Skeletal muscle tissue (tissue), 4 donors: ENCODE data around the gene RAPGEF6. TPM values are rescaled to one million over a fixed set of nuclear protein-coding genes. Genes with fewer than 3 reads are reported as not detected.
"Not testable (repeated sequence)": the region's sequence is repeated elsewhere in the genome, so short reads cannot be mapped to it uniquely, and the experiment has no call there.

Experiments used
- H3K27ac ChIP-seq: one replicate; pipeline ENCODE4 v1.7.0; 2013; ENCODE audit warnings: mild to moderate bottlenecking, low read depth, low read length, inconsistent platforms
- H3K27me3 ChIP-seq, 3 donors: one replicate each; pipeline ENCODE4 v1.7.0; 2013; ENCODE audit warnings: low read length in 3 of 3; ENCODE audit not compliant: control insufficient read depth in 3 of 3, insufficient read depth in 3 of 3
- H3K36me3 ChIP-seq, 3 donors: one replicate each; pipeline ENCODE4 v1.7.0; 2013; ENCODE audit warnings: low read length in 3 of 3; ENCODE audit not compliant: control insufficient read depth in 3 of 3, insufficient read depth in 3 of 3
- H3K4me1 ChIP-seq, 3 donors: one replicate each; pipeline ENCODE4 v1.7.0; 2013; ENCODE audit warnings: low read length in 3 of 3, mild to moderate bottlenecking in 3 of 3; ENCODE audit not compliant: control insufficient read depth in 3 of 3, insufficient read depth in 3 of 3
- H3K4me3 ChIP-seq, 3 donors: one replicate each; pipeline ENCODE4 v1.7.0; 2013; ENCODE audit warnings: low read length in 3 of 3
- H3K9ac ChIP-seq, 3 donors: one replicate each; pipeline ENCODE4 v1.7.0; 2013; ENCODE audit warnings: low read length in 3 of 3, mild to moderate bottlenecking in 3 of 3, moderate library complexity in 2 of 3, low read depth in 1 of 3
- H3K9me3 ChIP-seq, 3 donors: one replicate each; pipeline ENCODE4 v1.7.0; 2013; ENCODE audit warnings: low read length in 3 of 3; ENCODE audit not compliant: control insufficient read depth in 3 of 3
- total RNA-seq: library from RNA; depleted of rRNA; stranded (reverse); fragments of >200 nt; gene quantifications from one replicate; pipeline ENCODE4 v1.2.3, GENCODE V29; 2014
- donor health status: Osteomylitis.

The RAPGEF6 gene
- total RNA-seq, 1 donor from 2014 or later, result 29.7 TPM

DNA sequence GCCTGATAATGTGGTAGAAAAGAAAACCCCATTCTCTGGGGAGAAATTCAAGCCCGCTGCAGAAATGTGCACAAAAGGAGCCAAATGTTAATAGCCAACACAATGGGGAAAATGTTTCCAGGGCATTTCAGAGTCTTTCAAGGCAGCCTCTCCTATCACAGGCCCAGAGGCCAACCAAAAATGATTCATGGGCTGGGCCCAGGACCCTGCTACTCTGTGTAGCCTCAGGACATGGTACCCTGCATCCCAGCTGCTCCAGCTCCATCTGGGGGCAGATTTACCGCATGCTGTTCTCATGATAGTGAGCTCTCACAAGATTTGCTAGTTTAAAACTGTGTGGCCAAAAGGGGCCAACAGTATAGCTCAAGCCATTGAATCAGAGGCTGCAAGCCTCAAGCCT lies 41.1 kb downstream of the RAPGEF6 start:
- H3K27me3 ChIP-seq, result no peaks in the 10 kb centered on the region
- no peak overlapping the region for H3K27ac ChIP-seq
- H3K4me3 ChIP-seq, result no peak overlapping the region
- no peaks in the 10 kb centered on the region for H3K9me3 ChIP-seq
- no peaks in the 10 kb centered on the region for H3K36me3 ChIP-seq
- peaks cover 0 to 4% (median 0%) of the 10 kb centered on the region in 3 donors for H3K4me1 ChIP-seq
- no peak overlapping the region for H3K9ac ChIP-seq

DNA sequence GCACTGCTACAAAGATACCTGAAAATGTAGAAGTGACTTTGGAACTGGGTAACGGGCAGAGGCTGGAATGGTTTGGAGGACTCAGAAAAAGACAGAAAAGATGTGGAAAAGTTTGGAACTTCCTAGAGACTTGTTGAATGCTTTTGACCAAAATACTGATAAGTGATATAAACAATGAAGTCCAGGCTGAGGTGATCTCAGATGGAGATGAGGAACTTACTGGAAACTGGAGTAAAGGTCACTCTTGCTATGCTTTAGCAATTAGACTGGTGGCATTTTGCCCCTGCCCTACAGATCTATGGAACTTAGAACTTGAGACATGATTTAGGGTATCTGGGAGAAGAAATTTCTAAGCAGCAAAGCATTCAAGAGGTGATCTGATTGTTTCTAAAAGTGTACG lies 41.6 kb downstream of the RAPGEF6 start:
- not testable (repeated sequence) for H3K36me3 ChIP-seq, H3K4me3 ChIP-seq, H3K27ac ChIP-seq, H3K9me3 ChIP-seq, H3K9ac ChIP-seq, H3K27me3 ChIP-seq, H3K4me1 ChIP-seq

DNA sequence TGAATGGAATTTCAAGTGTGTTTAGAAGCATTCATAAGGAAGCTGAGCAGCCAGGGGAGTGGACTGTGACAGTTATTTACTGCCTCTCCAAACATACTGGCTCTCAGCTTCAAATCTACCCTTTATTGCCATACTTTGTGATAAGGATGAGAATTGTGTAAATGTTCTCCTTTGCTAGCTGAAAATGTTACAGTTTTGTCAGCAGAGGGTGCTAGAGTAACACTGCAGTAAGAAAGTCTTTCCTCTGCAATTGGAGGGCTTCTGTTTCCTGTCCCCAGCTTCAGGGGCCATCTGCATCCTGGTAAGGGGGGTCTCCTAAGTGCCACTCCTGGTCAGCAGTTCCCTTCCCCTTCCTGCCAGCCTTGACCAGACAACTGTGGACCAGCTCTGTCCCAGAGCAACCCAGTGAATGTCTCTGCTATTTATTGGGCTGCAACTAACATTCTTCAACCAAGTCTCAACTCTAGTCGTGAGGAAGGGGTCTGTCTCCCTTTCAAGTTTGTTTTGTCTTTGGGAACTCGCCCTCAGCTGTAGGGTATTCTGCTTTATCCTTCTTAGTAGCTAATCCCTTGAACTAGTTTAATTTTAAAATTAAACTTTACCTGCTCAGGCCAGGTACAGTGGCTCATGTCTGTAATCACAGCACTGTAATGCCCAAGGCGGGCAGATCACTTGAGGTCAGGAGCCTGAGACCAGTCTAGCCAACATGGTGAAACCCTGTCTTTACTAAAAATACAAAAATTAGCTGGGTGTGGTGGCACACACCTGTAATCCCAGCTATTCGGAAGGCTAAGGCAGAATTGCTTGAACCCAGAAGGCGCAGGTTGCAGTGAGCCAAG lies 45.3 kb downstream of the RAPGEF6 start:
- Histone ChIP-seq H3K9ac (no peak overlapping the region), H3K4me3 (no peak overlapping the region), H3K9me3 (no peaks in the 10 kb centered on the region), H3K4me1 (peaks cover 0 to 4% (median 0%) of the 10 kb centered on the region in 3 donors), H3K36me3 (no peaks in the 10 kb centered on the region), H3K27me3 (no peaks in the 10 kb centered on the region), H3K27ac (no peak overlapping the region)

DNA sequence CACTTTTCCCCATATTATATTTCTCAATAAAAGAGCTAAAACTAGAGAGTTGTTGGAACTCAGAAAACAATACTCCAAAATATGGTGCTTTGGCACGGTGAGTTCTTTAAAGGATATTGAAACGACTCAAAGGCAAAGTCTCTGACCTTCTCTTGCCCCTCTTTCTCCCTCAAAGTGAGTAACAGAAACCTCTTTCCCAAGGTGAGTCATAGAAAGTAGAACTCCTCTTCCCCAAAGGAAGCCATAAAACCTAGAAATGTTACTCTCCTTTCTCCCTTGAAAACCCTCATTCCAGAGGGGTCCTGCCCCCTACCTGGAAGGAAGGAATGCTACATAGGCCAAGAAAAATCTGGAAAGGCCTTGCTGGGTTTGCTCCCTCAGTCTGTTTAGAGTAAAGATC lies 47.5 kb downstream of the RAPGEF6 start:
- H3K36me3 ChIP-seq, result no peaks in the 10 kb centered on the region
- H3K27me3 ChIP-seq, result no peaks in the 10 kb centered on the region
- H3K4me1 ChIP-seq, result no peaks in the 10 kb centered on the region
- H3K4me3 ChIP-seq, result no peak overlapping the region
- no peak overlapping the region for H3K9ac ChIP-seq
- no peaks in the 10 kb centered on the region for H3K9me3 ChIP-seq
- H3K27ac ChIP-seq, result no peak overlapping the region

DNA sequence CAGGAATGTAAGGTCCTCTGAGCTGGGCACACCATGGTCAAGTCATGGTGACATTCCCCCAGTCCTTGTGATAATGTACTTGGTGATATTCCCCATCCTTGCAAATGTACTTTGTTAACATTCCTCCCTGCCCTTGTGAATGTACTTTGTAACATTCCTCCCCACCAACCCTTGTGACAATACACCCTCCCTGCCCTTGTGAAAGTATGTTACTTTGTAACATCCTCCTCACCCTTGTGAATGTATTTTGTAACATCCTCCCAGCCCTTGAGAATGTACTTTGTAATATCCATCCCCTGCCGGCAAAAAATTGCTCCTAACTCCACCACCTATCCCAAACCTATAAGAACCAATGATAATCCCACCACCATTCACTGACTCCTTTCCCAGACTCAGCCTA lies 53.3 kb downstream of the RAPGEF6 start:
- Histone ChIP-seq H3K9me3 (no peaks in the 10 kb centered on the region), H3K9ac (no peak overlapping the region), H3K27ac (no peak overlapping the region), H3K36me3 (no peaks in the 10 kb centered on the region), H3K4me1 (no peaks in the 10 kb centered on the region), H3K4me3 (no peak overlapping the region), H3K27me3 (no peaks in the 10 kb centered on the region)

DNA sequence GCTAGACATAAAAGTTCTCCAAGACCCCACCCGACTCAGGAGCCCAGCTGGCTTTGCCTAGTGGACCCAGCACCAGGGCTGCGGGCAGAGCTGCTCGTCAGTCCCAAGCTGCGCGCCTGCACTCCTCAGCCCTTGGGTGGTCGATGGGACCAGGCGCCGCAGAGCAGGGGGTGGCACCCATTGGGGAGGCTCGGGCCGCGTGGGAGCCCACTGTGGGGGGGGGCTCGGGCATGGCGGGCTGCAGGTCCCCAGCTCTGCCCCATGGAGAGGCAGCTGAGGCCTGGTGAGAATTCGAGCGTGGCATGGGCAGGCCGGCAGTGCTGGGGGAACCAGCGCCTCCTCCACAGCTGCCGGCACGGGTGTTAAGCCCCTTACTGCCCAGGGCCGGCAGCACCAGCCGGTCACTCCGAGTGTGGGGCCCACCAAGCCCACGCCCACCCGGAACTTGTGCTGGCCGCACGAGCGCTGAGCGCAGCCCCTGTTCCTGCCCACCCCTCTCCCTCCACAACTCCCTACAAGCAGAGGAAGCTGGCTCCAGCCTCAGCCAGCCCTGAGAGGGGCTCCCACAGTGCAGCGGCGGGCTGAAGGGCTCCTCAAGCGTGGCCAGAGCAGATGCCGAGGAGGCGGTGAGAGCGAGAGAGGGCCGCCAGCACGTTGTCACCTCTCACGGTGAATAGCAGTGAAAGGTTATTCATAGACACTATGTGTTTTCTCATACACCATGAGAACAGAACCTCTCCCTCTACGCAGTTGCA lies 54.9 kb downstream of the RAPGEF6 start:
- H3K4me1 ChIP-seq, result no peaks in the 10 kb centered on the region
- no peaks in the 10 kb centered on the region for H3K27me3 ChIP-seq
- no peak overlapping the region for H3K27ac ChIP-seq
- no peaks in the 10 kb centered on the region for H3K36me3 ChIP-seq
- no peak overlapping the region for H3K9ac ChIP-seq
- no peak overlapping the region for H3K4me3 ChIP-seq
- H3K9me3 ChIP-seq, result no peaks in the 10 kb centered on the region

DNA sequence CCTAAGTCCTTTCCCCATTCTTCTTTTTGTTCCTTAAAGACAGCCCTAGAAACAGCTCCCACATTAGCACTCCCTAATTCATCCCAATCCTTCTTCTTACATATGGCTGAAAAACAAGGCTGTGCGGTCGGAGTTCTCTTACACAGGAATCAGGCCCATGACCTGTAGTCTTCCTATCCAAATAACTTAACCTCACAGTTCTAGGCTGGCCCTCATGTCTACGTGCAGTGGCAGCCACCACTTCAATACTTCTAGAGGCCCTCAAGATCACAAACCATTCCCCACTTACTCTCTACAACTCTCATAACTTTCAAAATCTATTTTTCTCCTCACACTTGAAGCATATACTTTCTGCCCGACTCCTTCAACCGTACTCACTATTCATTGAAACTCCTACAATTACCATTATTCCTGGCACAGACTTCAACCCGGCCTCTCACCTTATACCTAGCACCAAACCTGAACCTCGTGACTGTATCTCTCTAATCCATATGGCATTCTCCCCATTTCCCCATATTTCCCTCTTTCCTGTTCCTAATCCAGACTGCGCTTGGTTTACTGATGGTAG lies 59.3 kb downstream of the RAPGEF6 start:
- H3K9ac ChIP-seq, result no peak overlapping the region
- H3K27ac ChIP-seq, result no peak overlapping the region
- H3K36me3 ChIP-seq, result no peaks in the 10 kb centered on the region
- no peaks in the 10 kb centered on the region for H3K27me3 ChIP-seq
- no peaks in the 10 kb centered on the region for H3K4me1 ChIP-seq
- no peaks in the 10 kb centered on the region for H3K9me3 ChIP-seq
- H3K4me3 ChIP-seq, result no peak overlapping the region

DNA sequence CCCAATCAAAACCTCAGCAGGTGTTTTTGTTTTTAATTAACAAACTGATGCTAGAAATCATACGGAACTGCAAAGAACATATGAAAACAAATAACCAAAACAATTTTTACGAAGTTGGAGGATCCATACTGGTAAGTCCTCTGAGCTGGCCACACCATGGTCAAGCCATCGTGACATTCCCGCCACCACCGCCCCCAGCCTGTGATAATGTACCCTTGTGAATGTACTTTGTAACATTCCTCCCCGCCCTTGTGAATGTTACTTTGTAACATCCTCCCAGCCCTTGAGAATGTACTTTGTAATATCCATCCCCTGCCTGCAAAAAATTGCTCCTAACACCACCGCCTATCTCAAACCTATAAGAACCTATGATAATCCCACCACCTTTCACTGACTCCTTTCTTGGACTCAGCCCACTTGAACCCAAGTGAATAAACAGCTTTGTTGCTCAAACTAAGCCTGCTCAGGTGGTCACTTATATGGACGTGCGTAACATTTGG lies 63.3 kb downstream of the RAPGEF6 start:
- no peaks in the 10 kb centered on the region for H3K9me3 ChIP-seq
- H3K36me3 ChIP-seq, result no peaks in the 10 kb centered on the region
- no peak overlapping the region for H3K9ac ChIP-seq
- no peaks in the 10 kb centered on the region for H3K27me3 ChIP-seq
- no peak overlapping the region for H3K27ac ChIP-seq
- H3K4me3 ChIP-seq, result no peak overlapping the region
- H3K4me1 ChIP-seq, result no peaks in the 10 kb centered on the region

DNA sequence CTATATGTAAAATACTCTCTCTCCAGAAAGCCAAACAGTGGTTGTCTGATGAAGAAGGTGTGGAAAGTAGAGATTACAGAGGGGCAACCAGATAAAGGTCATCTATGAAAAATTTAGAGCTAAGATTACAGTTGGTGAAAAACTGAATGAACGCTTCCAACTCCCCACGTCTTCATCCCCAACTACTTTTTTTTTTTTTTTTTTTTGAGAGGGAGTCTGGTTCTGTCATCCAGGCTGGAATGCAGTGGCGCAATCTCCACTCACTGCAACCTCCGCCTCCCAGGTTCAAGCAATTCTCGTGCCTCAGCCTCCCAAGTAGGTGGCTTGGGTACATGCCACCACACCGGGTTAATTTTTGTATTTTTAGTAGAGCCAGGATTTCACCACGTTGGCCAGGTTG lies 64.3 kb downstream of the RAPGEF6 start:
- H3K9me3 ChIP-seq, result no peaks in the 10 kb centered on the region
- no peak overlapping the region for H3K4me3 ChIP-seq
- H3K27me3 ChIP-seq, result no peaks in the 10 kb centered on the region
- no peak overlapping the region for H3K27ac ChIP-seq
- no peaks in the 10 kb centered on the region for H3K36me3 ChIP-seq
- H3K9ac ChIP-seq, result no peak overlapping the region
- no peaks in the 10 kb centered on the region for H3K4me1 ChIP-seq

DNA sequence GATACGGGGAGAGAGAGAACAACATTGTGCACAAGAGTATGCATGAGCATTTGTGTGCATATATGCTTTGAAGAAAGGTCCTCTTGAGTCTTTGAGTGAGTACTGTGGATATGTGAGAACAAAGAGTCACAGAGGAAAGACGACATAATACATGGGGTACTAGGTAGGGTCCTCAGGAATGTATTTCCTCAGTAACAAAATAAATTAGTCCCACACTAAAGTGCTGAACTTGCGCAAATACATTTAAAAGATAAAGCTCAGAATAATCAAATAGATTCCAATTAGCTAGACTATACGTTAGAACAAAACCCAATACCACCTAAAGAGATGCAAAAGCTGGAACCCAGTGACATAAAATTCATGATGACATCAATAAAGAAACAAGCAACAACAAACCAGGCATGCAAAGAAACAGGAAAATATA lies 70.8 kb downstream of the RAPGEF6 start:
- Histone ChIP-seq H3K4me3 (no peak overlapping the region), H3K9ac (no peak overlapping the region), H3K9me3 (no peaks in the 10 kb centered on the region), H3K4me1 (no peaks in the 10 kb centered on the region), H3K27me3 (no peaks in the 10 kb centered on the region), H3K27ac (no peak overlapping the region), H3K36me3 (peaks cover 0 to 4% (median 3%) of the 10 kb centered on the region in 3 donors)
